HS-5 (cell line): ENCODE results near the gene ZMYND11.

Experiments
- DNase-seq: peaks from one replicate; pipeline ENCODE4 v3.0.0-alpha.2; 2012; ENCODE audit warnings: low read depth

The ZMYND11 gene

DNA sequence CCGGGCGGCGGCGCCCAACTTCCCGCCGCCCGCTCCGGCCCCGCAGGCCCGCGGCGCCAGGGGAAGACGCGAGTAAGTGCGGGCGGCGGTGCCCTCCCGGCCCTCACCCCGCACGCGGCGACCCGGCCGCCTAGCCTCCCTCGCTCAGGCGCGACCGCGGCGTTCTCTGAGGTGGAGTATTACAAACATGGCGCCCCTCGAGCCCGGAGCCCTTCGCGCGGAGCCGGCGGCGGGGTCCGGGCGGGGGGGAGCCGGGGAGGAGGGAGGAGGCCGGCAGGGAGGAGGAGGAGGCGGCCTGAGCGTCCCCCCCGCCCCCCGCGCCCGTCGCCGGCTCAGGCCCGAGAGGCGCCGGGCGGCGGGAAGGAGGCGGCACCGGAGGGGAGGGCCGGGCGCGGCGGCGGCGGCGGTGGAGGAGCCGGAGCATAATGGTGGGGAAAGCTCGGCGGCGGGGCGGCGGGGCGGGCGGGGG lies at the start of gene ZMYND11:
Gene ZMYND11, plus strand, starts transcription at position 324 of the 469 bp plus-strand sequence. CDS start 44,558 bp downstream, outside the sequence.
- DNase-seq, result no peak

DNA sequence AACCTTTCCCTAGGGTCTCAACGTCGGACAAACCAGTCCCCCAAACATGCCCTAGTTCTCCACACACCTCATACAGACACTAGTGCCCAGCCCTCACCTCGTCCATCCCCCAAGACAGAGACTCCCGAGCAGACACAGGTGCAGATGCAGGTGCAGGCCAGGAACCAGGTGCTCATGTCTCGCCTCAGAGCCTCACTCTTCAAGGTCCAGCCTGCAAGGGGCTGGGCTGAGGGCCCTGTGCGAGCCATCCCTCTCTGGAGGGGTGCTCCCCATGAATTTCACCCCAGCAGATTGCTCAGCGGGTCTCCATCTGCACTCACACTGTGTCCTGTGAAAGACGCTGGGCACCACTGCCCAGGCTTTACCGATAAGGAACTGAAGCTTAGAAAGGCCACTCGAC lies 49.2 kb upstream of the ZMYND11 start:
- no peak for DNase-seq

DNA sequence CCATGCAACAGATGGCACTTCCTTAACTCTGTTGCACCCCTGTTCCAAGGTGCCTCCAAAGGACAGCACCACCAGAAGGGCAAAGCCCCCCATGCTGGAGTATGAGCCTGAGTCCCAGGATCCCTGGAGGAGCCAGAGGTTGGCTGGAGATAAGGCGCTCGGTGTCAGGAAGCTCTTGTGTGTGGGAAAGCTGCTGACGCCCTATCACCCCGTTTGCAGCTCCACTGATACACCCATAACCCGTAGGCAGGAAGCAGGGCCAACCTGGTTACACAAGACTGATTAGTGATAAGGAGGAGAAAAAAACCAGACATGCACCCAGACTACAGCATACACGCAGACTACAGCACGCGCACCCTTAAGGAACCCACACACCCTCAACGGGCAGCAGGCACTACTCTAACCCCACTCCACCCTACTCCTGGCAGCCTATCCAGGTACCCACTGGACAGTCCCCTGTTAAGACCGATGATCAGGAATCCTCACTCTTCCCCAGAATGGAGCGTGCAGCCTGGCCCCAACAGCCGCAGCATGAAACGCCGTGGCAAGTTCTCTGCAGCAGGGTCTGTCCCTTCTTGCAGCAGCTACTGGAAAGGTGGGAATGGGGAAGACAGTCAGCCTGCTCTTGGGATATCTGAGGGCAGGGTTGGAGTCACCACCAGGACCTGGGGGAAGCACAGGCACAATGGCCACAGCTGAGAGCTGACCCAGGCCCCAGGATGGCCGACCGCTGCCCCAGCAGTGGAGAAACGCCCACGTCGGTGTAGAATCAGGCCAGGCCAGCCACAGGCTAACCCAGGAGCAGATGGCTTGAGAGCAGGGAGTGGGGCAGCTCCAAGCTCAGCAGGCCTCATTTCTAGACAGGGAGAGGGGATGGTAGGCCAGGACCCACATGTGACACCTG lies 47.8 kb upstream of the ZMYND11 start:
- DNase-seq, result no peak

DNA sequence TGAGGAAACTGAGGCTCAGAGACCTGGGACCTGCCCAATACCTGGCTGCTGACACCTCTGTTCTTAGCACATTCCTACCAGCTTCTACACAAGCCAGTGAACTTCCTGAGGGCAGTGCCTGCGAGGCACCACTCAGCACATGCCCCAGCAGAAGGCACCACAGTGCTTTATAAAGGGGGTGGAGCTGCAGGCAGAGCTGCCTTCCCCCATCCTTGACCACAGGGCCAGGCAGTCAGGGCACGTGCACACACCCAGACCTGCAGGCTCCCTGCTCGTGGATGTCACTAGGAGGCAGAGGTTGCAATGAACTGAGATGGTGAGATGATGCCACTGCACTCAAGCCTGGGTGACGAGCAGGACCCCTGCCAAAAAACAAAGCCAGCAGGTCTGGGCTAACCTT lies 47.0 kb upstream of the ZMYND11 start:
- no peak for DNase-seq

DNA sequence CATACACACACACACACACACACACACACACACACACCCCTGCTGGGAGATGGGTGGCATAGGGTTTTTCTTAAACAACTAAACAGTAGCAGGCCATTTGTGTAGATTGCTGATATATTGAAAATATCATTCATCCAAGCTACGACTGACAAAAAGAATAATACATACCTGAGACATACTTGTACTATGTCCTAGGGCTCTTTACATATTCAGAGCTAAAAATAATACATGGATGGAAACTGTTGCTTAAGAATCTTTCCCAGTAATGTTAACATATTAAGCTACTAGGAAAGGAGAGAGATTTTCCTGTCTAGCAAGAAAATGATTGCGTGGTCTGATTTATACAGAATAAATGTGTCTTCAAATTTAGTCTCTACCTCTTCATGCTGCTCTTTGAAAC lies 46.0 kb upstream of the ZMYND11 start:
- no peak for DNase-seq

DNA sequence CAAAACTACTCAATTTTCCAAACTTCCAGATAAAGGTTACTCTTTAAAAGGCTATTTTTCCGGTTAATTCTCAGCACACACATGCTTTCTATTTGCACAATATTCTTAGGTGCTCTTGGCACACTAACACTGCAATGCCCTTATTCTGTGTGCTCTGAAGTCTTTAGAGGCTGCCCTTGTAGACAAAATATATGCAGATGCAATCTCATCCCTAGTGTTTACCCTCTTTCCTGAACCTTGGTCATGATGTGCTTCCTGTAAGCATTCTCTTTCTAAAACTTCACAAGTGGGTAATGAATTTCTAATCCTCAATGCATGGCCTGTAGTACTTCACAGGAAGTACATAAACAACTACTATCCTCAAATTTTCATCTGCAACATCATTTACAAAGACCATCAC lies 45.1 kb upstream of the ZMYND11 start:
- no peak for DNase-seq

DNA sequence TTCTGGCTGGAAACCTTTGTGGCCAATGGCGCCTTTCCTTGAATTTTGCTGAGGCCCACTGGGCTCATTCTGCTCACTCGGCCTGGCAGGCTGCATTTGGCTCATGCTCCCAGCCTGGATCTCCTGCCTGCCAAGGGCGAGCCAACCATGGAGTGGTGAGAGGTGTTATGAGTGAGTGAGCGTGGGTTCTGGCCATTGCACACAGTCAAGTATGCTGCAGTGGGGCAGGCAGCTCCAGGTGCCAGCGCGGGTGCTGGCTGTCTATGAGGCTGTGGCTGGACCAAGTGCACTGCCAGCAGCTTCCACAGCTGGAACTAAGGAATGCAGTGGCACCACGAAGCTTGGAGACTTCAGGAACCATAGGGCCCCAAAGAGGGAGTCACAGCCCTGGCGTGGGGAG lies 43.9 kb upstream of the ZMYND11 start:
- DNase-seq, result no peak

DNA sequence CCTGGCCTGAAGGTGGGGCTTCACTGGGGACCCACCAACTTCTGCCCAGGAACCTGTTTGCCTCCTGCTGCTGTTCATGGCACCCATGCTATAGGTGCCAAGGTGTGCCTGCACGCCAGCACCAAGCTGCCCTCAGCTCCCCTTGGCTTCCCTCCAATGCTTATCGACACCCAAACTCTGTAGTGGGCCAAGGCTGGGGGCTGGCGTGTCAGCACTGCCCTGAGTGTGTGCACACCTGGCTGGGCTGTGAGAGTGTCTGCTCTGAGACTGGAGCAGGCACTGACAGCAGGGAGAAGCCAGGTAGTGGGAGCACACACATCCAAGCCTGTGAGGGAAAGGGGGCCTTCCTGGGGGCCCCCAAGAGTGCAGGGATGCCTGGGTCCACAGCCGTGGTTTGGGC lies 43.1 kb upstream of the ZMYND11 start:
- DNase-seq, result no peak

DNA sequence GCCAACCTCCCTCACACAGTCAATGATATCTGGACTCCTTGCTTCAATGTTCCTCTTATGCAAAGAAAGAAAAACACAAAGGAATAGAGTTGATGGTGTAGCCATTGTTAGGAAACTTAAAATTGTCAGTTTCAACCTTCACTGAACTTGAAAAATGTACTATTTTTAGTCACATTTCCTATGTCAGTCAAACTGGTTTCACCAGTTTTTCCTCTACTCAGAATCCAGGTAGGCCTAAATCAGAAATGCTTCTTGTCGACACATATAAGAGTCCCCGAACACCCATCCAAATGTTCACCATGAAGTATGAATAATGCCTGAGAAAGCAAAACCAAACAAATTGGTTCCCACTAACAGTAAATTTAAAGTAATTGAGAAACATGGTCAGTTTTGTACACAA lies 42.4 kb upstream of the ZMYND11 start:
- no peak for DNase-seq

DNA sequence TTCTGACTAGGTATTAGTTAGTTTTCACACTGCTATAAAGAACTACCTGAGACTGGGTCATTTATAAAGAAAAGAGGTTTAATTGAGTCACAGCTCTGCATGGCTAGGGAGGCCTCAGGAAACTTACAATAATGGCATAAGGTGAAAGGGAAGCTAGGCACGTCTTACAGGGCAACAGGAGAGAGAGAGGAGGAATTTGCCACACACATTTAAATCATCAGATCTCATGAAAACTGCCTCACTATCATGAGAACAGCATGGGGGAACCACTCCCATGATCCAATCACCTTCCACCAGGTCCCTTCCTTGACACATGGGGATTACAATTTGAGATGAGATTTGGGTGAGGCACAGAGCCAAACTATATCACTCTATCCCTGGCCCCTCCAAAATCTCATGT lies 40.6 kb upstream of the ZMYND11 start:
- no peak for DNase-seq

DNA sequence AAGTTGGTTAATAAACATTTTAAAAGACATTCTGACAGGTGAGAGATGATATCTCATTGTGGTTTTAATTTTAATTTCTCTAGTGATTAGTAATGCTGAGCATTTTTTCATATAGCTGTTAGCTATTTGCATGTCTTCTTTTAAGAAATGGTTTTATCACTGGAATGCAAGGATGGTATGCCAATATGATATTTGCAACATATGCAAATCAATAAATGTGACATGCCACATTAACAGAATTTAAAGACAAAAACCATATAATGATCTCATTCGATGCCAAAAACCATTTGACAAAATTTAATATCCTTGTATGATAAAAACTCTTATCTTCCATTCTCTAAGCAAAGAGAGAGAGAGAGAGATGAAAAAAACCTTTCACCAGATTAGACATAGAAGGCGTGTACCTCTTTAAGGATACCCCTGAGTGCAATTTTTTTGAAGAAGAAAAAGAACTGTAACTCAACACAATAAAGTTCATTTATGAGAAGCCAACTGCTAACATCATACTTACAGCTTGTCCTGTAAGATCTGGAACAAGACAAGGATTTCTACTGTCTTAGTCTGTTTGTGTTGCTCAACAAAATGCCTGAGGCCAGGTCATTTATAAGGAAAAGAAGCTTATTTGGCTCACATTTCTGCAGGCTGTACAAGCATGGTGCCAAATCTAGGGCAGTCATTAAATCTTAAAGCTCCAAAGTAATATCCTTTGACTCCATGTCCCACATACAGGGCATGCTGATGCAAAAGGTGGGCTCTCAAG lies 39.7 kb upstream of the ZMYND11 start:
- no peak for DNase-seq

DNA sequence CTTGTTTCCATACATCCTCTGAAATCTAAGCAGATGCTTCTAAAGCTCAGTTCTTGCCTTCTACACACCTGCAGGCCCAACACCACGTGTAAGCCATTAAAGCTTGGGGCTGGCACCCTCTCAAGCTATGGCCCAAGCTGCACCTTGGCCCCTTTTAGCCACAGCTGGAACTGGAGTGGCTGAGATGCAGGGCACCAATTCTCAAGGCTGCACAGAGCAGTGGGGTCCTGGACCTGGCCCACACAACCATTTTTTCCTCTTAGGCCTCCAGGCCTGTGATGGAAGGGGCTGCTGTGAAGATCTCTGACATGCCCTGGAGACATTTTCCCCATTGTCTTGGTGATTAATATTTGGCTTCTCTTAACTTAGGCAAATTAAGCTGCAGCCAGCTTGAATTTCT lies 38.8 kb upstream of the ZMYND11 start:
- DNase-seq, result no peak

DNA sequence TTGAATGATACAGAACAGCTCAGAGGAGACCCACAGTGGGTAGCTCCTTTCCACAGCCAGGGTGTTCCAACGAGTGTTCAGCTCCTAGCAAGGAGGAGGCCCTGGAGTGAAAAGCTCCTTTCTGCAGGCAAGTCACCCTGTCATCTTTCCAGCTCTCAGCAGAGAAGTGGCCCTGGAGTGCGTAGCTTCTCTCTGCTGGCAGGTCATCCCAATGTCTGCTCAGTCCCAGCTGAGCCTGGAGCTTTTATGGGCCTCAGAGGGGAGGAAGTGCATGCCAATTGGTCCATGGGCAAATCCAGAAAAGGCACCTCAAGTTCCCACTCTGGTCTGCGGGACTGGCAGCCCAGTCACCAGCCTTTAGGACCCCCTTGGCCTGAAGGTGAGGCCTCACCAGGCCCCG lies 30.8 kb upstream of the ZMYND11 start:
- DNase-seq, result no peak

DNA sequence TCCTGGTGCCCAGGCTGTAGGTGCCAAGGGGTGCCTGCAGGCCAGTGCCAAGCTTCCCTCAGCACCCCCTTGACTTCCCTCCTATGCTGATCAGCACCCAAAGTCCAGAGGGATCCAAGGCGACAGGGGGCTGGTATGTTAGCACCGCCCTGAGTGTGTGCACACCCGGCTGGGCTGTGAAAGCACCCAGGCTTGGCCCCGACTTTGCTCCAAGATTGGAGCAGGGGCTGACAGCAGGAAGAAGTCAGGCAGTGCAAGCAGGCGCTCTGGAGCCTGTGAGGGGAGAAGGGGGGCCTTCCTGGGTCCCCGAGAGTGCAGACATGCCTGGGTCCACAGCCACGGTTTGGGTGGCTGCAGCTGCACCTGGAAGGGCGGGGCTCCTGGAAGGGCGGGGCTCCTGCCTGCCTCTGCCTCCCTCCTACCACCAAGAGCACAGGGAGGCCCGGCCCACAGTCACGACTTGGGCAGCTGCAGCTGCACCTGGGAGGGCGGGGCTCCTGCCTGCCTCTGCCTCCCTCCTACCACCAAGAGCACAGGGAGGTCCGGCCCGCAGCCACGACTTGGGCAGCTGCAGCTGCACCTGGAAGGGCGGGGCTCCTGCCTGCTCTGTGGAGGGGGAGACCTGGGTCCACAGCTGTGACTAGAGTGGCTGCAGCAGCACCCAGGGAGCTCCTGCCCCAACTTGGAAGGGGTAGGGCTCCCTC lies 30.2 kb upstream of the ZMYND11 start:
- DNase-seq, result no peak

DNA sequence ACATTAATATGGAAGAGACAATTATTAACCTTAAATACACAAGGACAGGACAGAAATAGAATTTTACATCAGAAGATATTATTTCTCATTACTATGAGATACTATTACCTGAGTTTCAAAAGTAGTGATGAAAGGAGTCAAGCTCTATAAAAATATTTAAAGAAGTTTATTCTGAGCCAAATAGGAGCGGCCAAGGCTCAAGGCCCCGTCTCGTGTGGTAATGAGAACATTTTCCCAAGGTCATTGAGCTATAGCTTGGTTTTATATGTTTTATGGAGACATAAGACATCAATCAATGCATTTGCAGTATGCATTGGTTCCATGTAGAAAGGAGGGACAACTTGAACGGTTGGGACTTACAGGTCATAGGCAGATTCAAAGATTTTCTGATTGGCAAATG lies 29.4 kb upstream of the ZMYND11 start:
- DNase-seq, result no peak

DNA sequence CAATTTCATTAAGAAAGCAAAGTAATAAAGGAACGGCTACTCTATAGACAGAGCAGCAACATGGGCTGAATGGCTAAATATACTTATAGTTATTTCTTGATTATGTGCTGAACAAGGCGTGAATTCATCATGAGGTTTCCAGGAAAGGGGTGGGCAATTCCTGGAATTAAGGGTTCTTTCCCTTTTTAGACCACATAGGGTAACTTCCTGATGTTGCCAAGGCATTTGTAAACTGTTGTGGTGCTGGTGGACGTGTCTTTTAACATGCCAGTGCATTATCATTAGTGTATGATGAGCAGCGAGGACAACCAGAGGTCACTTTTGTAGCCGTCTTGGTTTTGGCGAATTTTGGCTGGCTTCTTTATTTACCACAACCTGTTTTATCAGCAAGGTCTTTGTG lies 28.5 kb upstream of the ZMYND11 start:
- no peak for DNase-seq

DNA sequence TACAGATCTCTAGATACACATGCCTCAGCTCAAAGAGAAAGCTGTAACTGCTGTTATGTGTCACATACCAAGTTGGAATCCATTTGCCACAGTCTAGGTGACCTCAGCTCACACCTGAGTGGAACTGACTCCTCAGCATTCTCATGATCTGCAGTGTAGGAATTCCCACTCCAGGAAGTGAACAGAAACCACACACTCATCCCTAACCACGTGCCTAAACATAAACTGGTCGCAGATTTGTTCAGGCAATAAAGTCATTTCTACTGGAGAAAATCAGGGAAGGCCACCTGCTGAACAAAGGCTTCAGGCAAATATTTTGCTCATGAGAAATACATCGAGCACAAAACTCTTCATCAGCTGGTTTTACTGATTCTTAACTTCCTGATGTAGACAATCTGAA lies 23.0 kb upstream of the ZMYND11 start:
- no peak for DNase-seq

DNA sequence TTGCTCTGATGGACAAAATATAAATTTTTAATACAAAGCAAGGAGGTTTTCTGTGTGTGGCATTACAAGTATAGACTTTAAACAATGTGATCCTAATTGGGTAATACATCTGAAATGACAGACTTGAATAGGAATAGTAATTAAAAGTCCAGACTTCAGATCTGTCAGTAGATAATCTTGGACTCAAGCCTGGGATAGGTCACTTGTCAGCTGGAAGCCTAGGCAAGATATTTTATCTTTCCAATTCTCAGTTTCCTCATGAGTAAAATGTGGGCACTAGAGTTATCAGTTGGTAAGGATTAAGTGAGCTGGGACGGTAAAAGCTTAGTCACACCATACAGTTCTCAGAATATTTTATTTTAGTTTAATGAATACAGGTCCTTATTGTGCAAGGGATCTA lies 10.4 kb upstream of the ZMYND11 start:
- DNase-seq, result no peak

DNA sequence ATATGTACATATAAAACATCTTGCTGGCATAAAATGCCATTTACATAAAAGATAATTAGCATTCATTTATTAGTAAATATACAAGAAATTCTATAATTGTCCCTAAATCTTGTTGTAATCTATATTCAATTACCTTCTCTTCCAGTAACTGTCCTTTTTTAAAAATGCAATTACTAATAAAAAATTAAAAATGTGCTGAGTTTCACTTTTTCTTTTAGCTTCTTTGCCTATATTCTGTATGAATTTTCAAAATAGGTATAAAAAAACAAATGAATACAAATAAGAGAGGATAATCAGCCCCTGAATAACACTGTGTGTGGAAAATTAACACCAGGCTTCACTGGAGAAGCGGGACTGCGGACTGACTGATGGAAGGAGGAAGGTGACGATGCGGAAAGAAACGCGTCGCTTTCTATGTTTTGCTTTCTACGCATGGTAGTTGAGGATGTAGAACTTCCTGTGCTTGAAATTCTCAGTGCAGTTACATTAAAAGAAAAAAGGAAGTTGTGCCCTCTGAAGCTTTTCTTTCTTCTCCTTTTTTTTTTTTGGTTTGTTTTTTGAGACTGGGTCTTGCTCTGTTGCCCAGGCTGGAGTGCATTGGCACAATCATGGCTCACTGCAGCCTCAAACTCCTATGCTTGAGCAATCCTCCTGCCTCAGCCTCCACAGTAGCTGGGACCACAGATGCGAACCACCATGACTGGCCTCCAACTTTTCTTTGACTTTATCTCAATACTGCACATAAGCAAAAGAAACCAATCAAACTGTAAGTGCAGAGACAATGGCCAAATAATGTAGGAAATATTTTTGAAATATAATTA lies 7.4 kb upstream of the ZMYND11 start:
- no peak for DNase-seq

DNA sequence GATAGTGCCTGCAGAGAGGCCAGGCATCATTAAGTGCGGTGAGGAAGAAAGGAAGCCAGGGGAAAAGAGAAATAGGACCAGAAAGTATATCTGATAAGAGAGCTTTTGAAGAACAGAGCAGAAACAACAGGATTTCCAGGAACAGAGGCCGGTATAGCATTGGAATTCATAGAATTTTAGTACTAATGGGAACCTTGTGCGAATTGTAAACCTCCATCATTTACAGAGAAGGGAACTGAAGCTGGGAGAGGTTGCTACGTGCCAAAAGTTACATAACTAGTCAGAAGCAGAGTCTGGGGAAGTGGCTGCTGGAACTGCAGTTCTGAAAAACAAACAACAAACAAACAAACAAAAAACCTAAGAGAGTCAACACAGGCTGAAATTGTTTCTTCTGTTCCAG lies 5.4 kb upstream of the ZMYND11 start:
- no peak for DNase-seq

DNA sequence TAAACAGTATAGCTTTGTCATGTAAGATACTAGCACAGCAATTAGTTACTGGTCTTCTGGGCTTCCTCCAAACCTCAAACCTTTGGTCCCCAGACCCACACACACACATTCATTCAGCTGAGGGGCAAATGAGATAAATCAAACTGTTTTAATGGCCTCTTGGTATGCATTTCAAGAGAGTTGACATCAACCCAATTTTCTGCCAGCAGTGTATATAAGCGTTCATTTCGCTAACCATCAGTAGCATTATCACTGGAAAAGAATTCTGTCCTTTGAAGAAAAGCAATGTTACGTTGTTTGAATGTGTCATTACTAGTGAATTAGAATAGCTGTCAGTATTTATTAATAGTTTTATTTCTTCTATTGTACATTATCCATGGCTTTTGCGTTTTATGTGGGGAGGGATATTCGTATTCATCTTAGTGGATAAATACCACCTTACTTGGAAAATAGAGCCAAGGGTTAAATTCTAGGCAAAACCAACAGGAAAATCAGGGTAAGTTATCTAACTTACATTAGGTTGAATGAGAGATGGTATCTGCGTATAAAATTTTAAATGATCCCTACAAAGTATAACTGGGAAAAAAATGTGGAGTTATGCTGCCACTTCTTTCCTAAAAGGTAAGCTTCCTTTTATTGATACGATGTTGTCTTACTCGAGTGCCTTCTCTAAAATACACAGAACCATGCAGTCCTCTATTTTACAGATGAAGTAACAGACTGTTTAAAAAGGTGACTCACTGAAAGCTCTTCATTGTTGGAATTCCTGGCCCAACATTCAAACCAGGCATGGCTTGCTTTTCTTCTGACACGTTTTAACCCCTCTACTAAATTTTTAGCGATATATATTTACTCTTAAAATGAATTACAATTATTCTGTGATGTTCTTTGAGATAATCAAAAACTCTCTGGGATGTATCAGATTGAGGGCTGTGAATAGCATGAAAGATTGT lies 2.0 kb upstream of the ZMYND11 start:
- peak; percentile 46 for DNase-seq
